LNCaP clone FGC (cell line): ENCODE results near the gene DHX8.
"Not testable (repeated sequence)": the region's sequence is repeated elsewhere in the genome, so short reads cannot be mapped to it uniquely, and the experiment has no call there.

ENCODE experiments used
- DNase-seq: peaks from one replicate; pipeline ENCODE4 v3.0.0-alpha.2; 2011; ENCODE audit warnings: low read depth
- H3K4me3 ChIP-seq: 2 replicates; pipeline ENCODE4 v1.5.1; 2011; ENCODE audit warnings: mild to moderate bottlenecking, low read depth, low read length, control low read depth
- CTCF ChIP-seq: IDR thresholded peaks from 2 replicates; pipeline ENCODE4 v1.5.1; 2012; ENCODE audit warnings: mild to moderate bottlenecking; ENCODE audit not compliant: control insufficient read depth, insufficient read depth; ENCODE audit errors: extremely low read depth

DHX8 gene

GRCh38 chr17:43444223-43445008 is 39.4 kb upstream of the DHX8 start:
- no peak for DNase-seq
- no peak for TF ChIP-seq CTCF
- no peak overlapping the region for H3K4me3 ChIP-seq

DNA sequence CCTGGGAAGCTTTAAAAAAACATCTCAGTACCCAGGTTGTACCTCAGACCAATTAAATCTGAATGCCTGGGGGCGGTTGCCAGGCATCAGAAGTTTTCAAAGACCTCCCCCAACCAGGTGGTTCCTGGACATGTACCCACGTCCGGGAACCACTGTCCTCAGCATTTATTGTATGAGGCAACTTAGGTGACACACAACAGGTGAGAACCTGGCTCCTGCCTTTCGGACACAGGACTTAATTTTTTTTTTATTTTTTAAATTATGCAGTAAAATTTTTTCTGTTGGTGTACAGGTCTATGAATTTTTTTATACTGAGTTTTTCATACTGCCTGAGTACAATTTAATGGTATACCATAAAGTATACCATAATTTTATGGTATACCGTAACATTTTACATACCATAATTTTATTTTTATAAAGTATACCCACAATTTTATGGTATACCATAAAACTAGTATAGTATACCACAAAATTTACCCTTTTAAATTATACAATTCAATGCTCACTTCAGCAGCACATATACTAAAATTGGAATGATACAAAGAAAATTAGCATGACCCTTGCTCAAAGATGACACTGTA is 38.7 kb upstream of the DHX8 start:
- H3K4me3 ChIP-seq: no peak overlapping the region
- no peak for DNase-seq
- TF ChIP-seq CTCF: no peak

DNA sequence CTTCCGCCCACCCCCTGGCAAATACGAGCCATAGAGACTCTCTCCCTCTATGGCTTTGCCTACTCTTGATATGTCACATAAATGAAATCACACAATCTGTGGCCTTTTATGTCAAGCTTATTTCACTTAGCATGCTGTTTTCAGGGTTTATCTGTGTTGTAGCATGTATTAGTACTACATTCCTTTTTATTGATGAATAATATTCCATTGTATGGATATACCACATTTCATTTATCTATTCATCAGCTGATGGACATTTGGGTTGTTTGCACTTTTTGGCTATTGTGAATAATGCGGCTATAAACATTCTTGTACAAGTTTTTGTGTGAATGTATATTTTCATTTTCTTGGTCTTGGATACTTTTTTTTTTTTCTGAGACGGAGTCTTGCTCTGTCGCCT is 37.0 kb upstream of the DHX8 start:
- no peak overlapping the region for H3K4me3 ChIP-seq
- TF ChIP-seq CTCF: no peak
- no peak for DNase-seq

GRCh38 chr17:43448720-43449469 is 34.9 kb upstream of the DHX8 start:
- H3K4me3 ChIP-seq: no peak overlapping the region
- TF ChIP-seq CTCF: no peak

GRCh38 chr17:43449470-43450248 is 34.1 kb upstream of the DHX8 start:
- H3K4me3 ChIP-seq: no peak overlapping the region
- TF ChIP-seq CTCF: no peak
- DNase-seq: no peak

More at GRCh38 chr17:43448720-43449469, 34.9 kb upstream of the DHX8 start:
- no peak for DNase-seq

GRCh38 chr17:43450791-43451190 is 33.0 kb upstream of the DHX8 start:
- DNase-seq, H3K4me3 ChIP-seq: not testable (repeated sequence)

GRCh38 chr17:43451741-43452140 is 32.0 kb upstream of the DHX8 start:
- DNase-seq, H3K4me3 ChIP-seq: not testable (repeated sequence)
